Activated CD8-positive, alpha-beta T cell treated with anti-CD3 and anti-CD28 coated beads, Interleukin-2, amount 10 ng/mL, durations not matched to agents 7 days and 5 days (primary cell): ENCODE results near the gene TP63. TPM values are rescaled to one million over a fixed set of nuclear protein-coding genes. Genes with fewer than 3 reads are reported as not detected.

Source experiments
- ATAC-seq: fragments of 150-1000 bp; cut with Tn5 transposase; one replicate; pipeline ENCODE4 v1.10.0; 2021; ENCODE audit warnings: moderate library complexity
- CTCF ChIA-PET: fragments of 350-600 bp; sonication (Branson Sonifier 250); formaldehyde crosslinking; loops from one replicate; lab custom pipeline; 2021; ENCODE audit warnings: antibody characterized with exemption; lab: Charles Lee
- POLR2A ChIA-PET: fragments of 350-600 bp; sonication (Branson Sonifier 250); formaldehyde crosslinking; loops from one replicate; lab custom pipeline; 2021; ENCODE audit warnings: antibody characterized with exemption; lab: Charles Lee
- DNase-seq: peaks from one replicate; pipeline ENCODE4 v3.0.0-alpha.2; 2020
- H3K27ac Mint-ChIP-seq: one replicate; pipeline ENCODE4 v1.8.0; 2021; ENCODE audit warnings: mild to moderate bottlenecking, mixed read lengths
- H3K27me3 Mint-ChIP-seq: one replicate; pipeline ENCODE4 v1.8.0; 2021; ENCODE audit warnings: low read depth, mixed read lengths
- H3K36me3 Mint-ChIP-seq: one replicate; pipeline ENCODE4 v1.8.0; 2021; ENCODE audit warnings: low read depth, mixed read lengths
- H3K4me1 Mint-ChIP-seq: one replicate; pipeline ENCODE4 v1.8.0; 2021; ENCODE audit warnings: low read depth, mixed read lengths
- H3K4me3 Mint-ChIP-seq: one replicate; pipeline ENCODE4 v1.8.0; 2021; ENCODE audit warnings: mild to moderate bottlenecking, mixed read lengths
- H3K9me3 Mint-ChIP-seq: one replicate; pipeline ENCODE4 v1.8.0; 2022; ENCODE audit warnings: mixed read lengths; ENCODE audit not compliant: insufficient read depth
- total RNA-seq, 2 experiments: library from RNA; stranded (reverse); gene quantifications; one replicate each; pipeline ENCODE4 v1.2.3, GENCODE V29; 2021

The TP63 gene
- total RNA-seq, 2 experiments from 2014 or later: not detected

- H3K27ac Mint-ChIP-seq: no peak overlapping the region
- ChIA-PET CTCF (no interaction called here), POLR2A (no interaction called here)
- DNase-seq (no peak), ATAC-seq (no peak)
- H3K27me3 Mint-ChIP-seq: no peaks in the 10 kb centered on the region
- no peak overlapping the region for H3K4me3 Mint-ChIP-seq
- no peaks in the 10 kb centered on the region for H3K9me3 Mint-ChIP-seq
- H3K36me3 Mint-ChIP-seq: no peaks in the 10 kb centered on the region
- no peaks in the 10 kb centered on the region for H3K4me1 Mint-ChIP-seq
Measured at GRCh38 chr3:189809583-189809982, 178.4 kb downstream of the TP63 start.

- ATAC-seq (no peak), DNase-seq (no peak)
- Mint-ChIP-seq H3K4me1 (no peaks in the 10 kb centered on the region), H3K36me3 (no peaks in the 10 kb centered on the region), H3K27ac (no peak overlapping the region), H3K4me3 (no peak overlapping the region), H3K27me3 (no peaks in the 10 kb centered on the region), H3K9me3 (no peaks in the 10 kb centered on the region)
- CTCF ChIA-PET: no interaction called here
- POLR2A ChIA-PET: no interaction called here
Measured at GRCh38 chr3:189812806-189813465, 181.7 kb downstream of the TP63 start.

- no peak overlapping the region for H3K4me3 Mint-ChIP-seq
- no peaks in the 10 kb centered on the region for H3K4me1 Mint-ChIP-seq
- ChIA-PET CTCF (no interaction called here), POLR2A (no interaction called here)
- no peaks in the 10 kb centered on the region for H3K27me3 Mint-ChIP-seq
- H3K27ac Mint-ChIP-seq: no peak overlapping the region
- H3K36me3 Mint-ChIP-seq: no peaks in the 10 kb centered on the region
- no peak for DNase-seq
- ATAC-seq: no peak
- no peaks in the 10 kb centered on the region for H3K9me3 Mint-ChIP-seq
Measured at GRCh38 chr3:189813647-189814240, 182.6 kb downstream of the TP63 start.

- H3K4me1 Mint-ChIP-seq: no peaks in the 10 kb centered on the region
- POLR2A ChIA-PET: no interaction called here
- DNase-seq (no peak), ATAC-seq (no peak)
- no peaks in the 10 kb centered on the region for H3K36me3 Mint-ChIP-seq
- H3K27me3 Mint-ChIP-seq: no peaks in the 10 kb centered on the region
- no peak overlapping the region for H3K4me3 Mint-ChIP-seq
- no peak overlapping the region for H3K27ac Mint-ChIP-seq
- CTCF ChIA-PET: no interaction called here
- no peaks in the 10 kb centered on the region for H3K9me3 Mint-ChIP-seq
Measured at GRCh38 chr3:189820365-189820720, 189.2 kb downstream of the TP63 start.

DNA sequence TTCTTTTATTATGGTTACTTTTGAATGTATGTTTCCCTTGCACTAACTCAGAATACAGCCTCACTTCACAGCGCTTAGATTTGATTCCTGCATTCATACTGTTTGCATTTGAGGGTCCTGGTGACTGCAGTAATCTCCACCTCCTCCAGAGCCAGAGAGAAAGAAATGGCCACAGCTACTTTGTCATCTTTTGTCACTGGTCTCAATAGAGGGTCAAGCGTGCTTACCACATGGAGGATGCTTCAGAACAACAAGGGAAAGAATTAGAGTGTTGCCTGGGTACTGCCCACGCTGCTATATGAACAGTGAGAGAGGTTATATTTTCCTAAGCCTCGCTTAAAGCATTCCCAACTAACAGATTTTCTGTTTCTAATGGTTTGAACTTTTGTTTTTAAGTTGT lies 190.1 kb downstream of the TP63 start:
- Mint-ChIP-seq H3K9me3 (no peaks in the 10 kb centered on the region), H3K27me3 (no peaks in the 10 kb centered on the region), H3K36me3 (no peaks in the 10 kb centered on the region), H3K27ac (no peak overlapping the region), H3K4me1 (no peaks in the 10 kb centered on the region), H3K4me3 (no peak overlapping the region)
- POLR2A ChIA-PET: no interaction called here
- CTCF ChIA-PET: no interaction called here
- ATAC-seq (no peak), DNase-seq (no peak)

- Mint-ChIP-seq H3K36me3 (no peaks in the 10 kb centered on the region), H3K27ac (no peak overlapping the region), H3K27me3 (no peaks in the 10 kb centered on the region), H3K9me3 (no peaks in the 10 kb centered on the region), H3K4me1 (no peaks in the 10 kb centered on the region), H3K4me3 (no peak overlapping the region)
- CTCF ChIA-PET: no interaction called here
- POLR2A ChIA-PET: interaction anchor here (0.6 kb wide), 1 partner anchor 194 kb away, joined by 5 read pairs; no protein-coding TSS in a partner anchor
- DNase-seq (no peak), ATAC-seq (no peak)
Measured at GRCh38 chr3:189822726-189823125, 191.5 kb downstream of the TP63 start.

GRCh38 chr3:189824629-189825312 lies 193.6 kb downstream of the TP63 start:
- ChIA-PET CTCF (no interaction called here), POLR2A (no interaction called here)
- no peak overlapping the region for H3K4me3 Mint-ChIP-seq
- DNase-seq: no peak
- no peaks in the 10 kb centered on the region for H3K27me3 Mint-ChIP-seq
- no peak overlapping the region for H3K27ac Mint-ChIP-seq
- no peaks in the 10 kb centered on the region for H3K9me3 Mint-ChIP-seq
- H3K36me3 Mint-ChIP-seq: no peaks in the 10 kb centered on the region
- H3K4me1 Mint-ChIP-seq: no peaks in the 10 kb centered on the region
- no peak for ATAC-seq

DNA sequence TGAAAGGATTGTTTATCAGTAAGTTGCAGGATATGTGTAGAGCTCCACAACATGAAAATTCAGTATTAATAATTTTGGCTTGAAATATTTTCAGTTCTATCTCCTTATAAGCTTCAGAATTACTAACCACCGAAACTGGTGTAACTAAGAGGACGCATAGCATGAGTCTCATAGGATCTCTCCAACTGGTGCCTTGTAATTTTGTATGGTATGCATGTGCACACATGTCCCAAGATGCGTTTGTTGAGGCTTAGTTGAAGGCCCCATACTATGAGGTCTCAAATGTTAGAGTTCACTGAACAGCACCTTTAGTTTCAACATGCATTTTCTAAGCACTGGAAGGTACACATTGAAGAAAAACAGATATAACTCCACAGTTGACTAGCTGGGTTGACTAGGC lies 195.4 kb downstream of the TP63 start:
- no peak for ATAC-seq
- POLR2A ChIA-PET: no interaction called here
- Mint-ChIP-seq H3K4me3 (no peak overlapping the region), H3K9me3 (no peaks in the 10 kb centered on the region), H3K36me3 (no peaks in the 10 kb centered on the region), H3K27me3 (no peaks in the 10 kb centered on the region), H3K4me1 (no peaks in the 10 kb centered on the region), H3K27ac (no peak overlapping the region)
- CTCF ChIA-PET: no interaction called here
- no peak for DNase-seq

DNA sequence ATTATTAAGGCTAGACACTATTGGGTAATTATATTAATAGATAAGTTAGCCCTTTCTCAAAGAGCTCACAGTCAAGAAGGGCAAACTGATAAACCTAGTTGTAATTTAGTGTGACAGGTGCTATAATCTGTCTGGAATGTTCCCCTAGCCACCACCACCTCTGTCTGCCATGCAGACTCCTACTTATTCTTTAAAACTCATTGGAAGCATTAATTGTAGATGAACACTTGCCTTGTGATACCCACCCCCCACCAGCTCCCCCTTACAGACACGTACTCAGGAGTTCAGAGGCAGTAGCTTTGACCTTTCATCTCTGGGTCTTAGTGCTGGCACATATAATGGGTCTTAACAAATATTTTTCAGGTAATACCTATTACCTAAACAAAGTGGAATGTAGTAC lies 195.9 kb downstream of the TP63 start:
- Mint-ChIP-seq H3K27me3 (no peaks in the 10 kb centered on the region), H3K27ac (no peak overlapping the region), H3K9me3 (no peaks in the 10 kb centered on the region), H3K4me1 (no peaks in the 10 kb centered on the region), H3K4me3 (no peak overlapping the region), H3K36me3 (no peaks in the 10 kb centered on the region)
- ATAC-seq (no peak), DNase-seq (no peak)
- CTCF ChIA-PET: no interaction called here
- POLR2A ChIA-PET: no interaction called here

DNA sequence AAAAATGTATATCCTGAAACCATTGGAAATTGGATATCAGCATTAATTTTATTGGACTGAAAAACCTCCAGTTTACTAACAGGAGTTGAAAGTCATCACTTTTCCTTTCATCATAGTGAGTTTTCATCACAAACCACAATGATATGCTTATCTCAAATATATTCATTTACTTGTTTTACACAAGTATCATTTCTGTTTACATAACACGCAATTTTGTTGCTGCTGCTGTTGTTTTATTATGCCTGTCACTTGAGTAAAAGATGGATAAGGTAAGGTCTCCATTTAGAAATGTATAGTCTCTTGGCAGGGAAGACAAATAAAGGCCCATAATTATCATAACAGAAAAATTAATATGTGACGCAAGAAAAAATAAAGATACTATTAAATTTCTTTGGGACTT lies 199.2 kb downstream of the TP63 start:
- no peak overlapping the region for H3K4me3 Mint-ChIP-seq
- H3K36me3 Mint-ChIP-seq: no peaks in the 10 kb centered on the region
- DNase-seq (no peak), ATAC-seq (no peak)
- H3K4me1 Mint-ChIP-seq: no peaks in the 10 kb centered on the region
- no peak overlapping the region for H3K27ac Mint-ChIP-seq
- H3K9me3 Mint-ChIP-seq: no peaks in the 10 kb centered on the region
- H3K27me3 Mint-ChIP-seq: no peaks in the 10 kb centered on the region
- POLR2A ChIA-PET: no interaction called here
- CTCF ChIA-PET: no interaction called here

DNA sequence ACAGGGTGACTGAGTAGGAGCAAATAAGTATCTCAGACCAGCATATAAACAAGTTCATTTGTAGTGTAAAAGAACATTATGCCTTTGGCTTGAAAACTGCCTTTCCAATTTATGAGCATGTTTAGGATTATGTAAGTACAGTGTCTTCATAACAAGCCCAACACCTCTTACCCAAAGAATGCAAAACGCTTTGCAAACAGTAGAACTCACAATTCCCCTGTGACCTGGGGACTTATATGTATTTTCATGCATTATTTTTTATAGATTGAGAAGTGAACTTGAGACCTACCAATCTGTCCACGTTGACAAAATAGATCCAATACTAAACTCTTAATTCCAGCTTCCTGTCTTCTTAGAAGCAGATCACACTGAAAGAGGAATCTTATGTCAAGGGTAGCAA lies 202.1 kb downstream of the TP63 start:
- Mint-ChIP-seq H3K4me3 (no peak overlapping the region), H3K27ac (no peak overlapping the region), H3K36me3 (no peaks in the 10 kb centered on the region), H3K4me1 (no peaks in the 10 kb centered on the region), H3K27me3 (no peaks in the 10 kb centered on the region), H3K9me3 (no peaks in the 10 kb centered on the region)
- POLR2A ChIA-PET: no interaction called here
- CTCF ChIA-PET: no interaction called here
- DNase-seq (no peak), ATAC-seq (no peak)

- no peak for DNase-seq
- Mint-ChIP-seq H3K4me3 (no peak overlapping the region), H3K36me3 (no peaks in the 10 kb centered on the region), H3K4me1 (no peaks in the 10 kb centered on the region), H3K27me3 (no peaks in the 10 kb centered on the region), H3K27ac (no peak overlapping the region), H3K9me3 (no peaks in the 10 kb centered on the region)
- ChIA-PET POLR2A (no interaction called here), CTCF (no interaction called here)
- ATAC-seq: no peak
Measured at GRCh38 chr3:189833996-189834395, 202.8 kb downstream of the TP63 start.
